ENCODE data around the gene PRDM16.

PRDM16 gene

DNA sequence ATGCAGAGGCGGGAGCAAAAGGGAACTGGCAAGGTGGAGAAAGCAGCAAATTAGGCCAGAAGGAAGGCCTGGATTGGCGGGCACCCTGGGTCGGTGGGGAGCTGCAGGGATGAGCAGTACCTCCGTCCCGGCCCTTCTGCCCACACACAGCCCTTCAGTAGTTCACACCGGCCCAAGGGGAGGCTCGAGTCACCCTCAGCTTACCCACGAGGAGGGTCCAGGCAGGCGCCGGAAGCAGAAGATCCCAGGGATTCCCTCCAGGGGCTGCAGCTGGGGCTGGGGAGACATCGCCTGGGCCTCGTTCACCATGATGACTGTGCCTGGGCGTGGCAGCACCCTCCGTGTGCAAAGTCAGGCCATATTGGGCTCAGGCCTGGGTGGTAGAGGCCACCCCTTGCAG is 190.0 kb downstream of the PRDM16 start:
- no peaks in the 10 kb centered on the region for H3K79me2 ChIP-seq (ENCODE audit: insufficient read depth, low read length)
- TF ChIP-seq, protein P1, sequence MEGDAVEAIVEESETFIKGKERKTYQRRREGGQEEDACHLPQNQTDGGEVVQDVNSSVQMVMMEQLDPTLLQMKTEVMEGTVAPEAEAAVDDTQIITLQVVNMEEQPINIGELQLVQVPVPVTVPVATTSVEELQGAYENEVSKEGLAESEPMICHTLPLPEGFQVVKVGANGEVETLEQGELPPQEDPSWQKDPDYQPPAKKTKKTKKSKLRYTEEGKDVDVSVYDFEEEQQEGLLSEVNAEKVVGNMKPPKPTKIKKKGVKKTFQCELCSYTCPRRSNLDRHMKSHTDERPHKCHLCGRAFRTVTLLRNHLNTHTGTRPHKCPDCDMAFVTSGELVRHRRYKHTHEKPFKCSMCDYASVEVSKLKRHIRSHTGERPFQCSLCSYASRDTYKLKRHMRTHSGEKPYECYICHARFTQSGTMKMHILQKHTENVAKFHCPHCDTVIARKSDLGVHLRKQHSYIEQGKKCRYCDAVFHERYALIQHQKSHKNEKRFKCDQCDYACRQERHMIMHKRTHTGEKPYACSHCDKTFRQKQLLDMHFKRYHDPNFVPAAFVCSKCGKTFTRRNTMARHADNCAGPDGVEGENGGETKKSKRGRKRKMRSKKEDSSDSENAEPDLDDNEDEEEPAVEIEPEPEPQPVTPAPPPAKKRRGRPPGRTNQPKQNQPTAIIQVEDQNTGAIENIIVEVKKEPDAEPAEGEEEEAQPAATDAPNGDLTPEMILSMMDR (IDR thresholded peaks at IDR 0.05; ENCODE audit: borderline replicate concordance, extremely low read depth, low read length, poor library complexity, severe bottlenecking), result no peak
- no peak for TF ChIP-seq EZH2 (IDR thresholded peaks at IDR 0.05; ENCODE audit: borderline replicate concordance, low read depth, low read length, severe bottlenecking)

DNA sequence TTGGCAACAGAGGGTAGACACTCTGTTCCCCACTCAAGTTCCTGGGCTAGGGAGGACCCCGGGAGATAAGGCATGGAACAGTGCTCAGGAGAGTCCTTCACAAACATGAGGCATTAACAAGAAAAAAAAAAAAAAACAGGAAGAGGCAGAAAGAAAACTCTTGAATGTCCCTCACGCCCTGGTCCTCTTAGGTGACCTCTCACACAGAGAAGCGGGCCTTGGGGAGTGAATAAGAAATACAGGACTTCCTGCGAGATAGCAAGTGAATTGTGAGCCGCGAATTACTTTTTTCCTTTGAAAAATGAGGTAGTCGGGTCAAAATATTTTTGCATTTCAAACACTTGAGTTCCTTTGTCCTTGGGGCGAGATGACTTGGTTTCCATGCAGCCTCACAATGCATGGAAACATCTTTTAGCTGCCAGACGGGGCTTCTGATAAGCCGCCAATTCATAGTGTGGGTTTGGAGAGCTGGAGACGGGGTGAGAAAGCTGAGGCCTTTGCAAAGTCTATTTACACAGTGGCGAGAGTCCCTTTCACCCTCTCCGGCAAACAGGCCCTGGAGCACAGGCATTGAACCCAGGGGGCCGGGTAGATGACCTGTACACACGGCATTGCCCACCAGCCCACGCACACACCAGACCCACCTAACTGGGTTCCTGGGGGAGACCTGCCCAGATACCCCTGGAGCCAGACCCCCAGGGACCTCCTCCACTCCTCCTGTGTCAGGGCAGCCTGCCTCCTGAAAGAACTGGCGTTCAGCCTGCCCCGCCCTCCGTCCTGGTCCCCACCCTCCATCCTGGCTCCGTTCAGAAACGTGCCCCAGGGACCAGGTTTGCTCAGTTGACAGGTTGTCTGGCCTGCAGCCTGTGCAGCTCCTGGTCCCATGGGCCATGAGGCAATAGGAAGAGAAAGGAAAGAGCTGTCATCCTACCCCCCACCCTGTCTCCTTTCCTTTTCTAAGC is 192.3 kb downstream of the PRDM16 start:
- no peaks in the 10 kb centered on the region for H3K27me3 ChIP-seq (ENCODE audit: insufficient read depth, low read length, poor library complexity)
- H3K4me2 ChIP-seq (ENCODE audit: insufficient read depth, low read length), result no peak overlapping the region
- no peaks in the 10 kb centered on the region for H3K9me3 ChIP-seq (ENCODE audit: insufficient read depth, low read length, severe bottlenecking)
- no peaks in the 10 kb centered on the region for H3K79me2 ChIP-seq (ENCODE audit: insufficient read depth, low read length)
- H3K9ac ChIP-seq (ENCODE audit: low read depth, low read length), result no peak overlapping the region
- no peak overlapping the region for H3K27ac ChIP-seq (ENCODE audit: low read length)
- no peak overlapping the region for H3K4me3 ChIP-seq (ENCODE audit: low read depth in 1 of 2, low read length in 2 of 2)
- DNase-seq, result no peak
- ATAC-seq (ENCODE audit: insufficient read depth, low read depth), result no peak
- H4K20me1 ChIP-seq (ENCODE audit: insufficient read depth, low read length), result no peaks in the 10 kb centered on the region; the same call in 1 of the 2 replicates
- H3K36me3 ChIP-seq (ENCODE audit: insufficient read depth, low read length), result no peaks in the 10 kb centered on the region
- no peaks in the 10 kb centered on the region for H3K4me1 ChIP-seq (ENCODE audit: insufficient read depth, low read length)
- H2AFZ ChIP-seq (ENCODE audit: low read depth, low read length), result no peak overlapping the region
- no peak for TF ChIP-seq EZH2 (IDR thresholded peaks at IDR 0.05; ENCODE audit: borderline replicate concordance, low read depth, low read length, severe bottlenecking)
- TF ChIP-seq, protein P1 (IDR thresholded peaks at IDR 0.05; ENCODE audit: borderline replicate concordance, extremely low read depth, low read length, poor library complexity, severe bottlenecking), result no peak

More for the DNA sequence above, 190.0 kb downstream of the PRDM16 start:
- Histone ChIP-seq H3K4me3 (ENCODE audit: low read depth in 1 of 2, low read length in 2 of 2) (no peak overlapping the region), H3K4me2 (ENCODE audit: insufficient read depth, low read length) (no peak overlapping the region), H4K20me1 (ENCODE audit: insufficient read depth, low read length) (no peaks in the 10 kb centered on the region; the same call in 1 of the 2 replicates), H3K9me3 (ENCODE audit: insufficient read depth, low read length, severe bottlenecking) (no peaks in the 10 kb centered on the region), H2AFZ (ENCODE audit: low read depth, low read length) (no peak overlapping the region), H3K27me3 (ENCODE audit: insufficient read depth, low read length, poor library complexity) (no peaks in the 10 kb centered on the region), H3K36me3 (ENCODE audit: insufficient read depth, low read length) (no peaks in the 10 kb centered on the region), H3K27ac (ENCODE audit: low read length) (no peak overlapping the region), H3K4me1 (ENCODE audit: insufficient read depth, low read length) (no peaks in the 10 kb centered on the region), H3K9ac (ENCODE audit: low read depth, low read length) (no peak overlapping the region)
- DNase-seq (no peak), ATAC-seq (ENCODE audit: insufficient read depth, low read depth) (no peak)

DNA sequence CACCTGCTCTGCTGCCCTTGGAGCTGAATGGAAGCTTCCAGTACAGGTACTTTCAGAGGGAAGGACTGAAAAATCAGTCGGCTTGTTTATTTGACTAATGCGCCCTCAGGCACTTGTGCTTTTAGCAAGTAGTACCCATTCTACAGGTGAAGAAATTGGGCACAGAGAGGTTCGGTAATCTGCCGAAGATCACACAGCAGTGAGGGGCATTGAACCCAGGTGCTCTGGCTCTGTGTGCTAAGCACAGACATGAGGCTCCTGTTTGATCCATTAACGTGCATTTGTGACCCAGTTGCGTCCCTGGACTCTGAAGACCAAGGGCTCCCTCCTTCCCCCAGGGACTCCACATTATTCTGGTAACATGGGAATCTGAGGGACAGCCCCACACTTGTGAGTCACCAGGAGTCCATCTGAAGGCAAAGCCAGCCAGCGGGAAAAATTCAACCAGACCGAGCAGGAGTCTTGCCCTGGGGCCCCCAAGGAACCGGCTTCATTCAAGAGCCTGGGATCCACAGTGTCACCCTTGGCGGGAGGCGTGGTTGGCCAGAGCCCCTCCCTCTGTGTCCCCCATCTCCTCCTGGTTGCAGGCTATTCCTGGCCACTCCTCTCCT is 193.1 kb downstream of the PRDM16 start:
- no peak for DNase-seq
- Histone ChIP-seq H2AFZ (ENCODE audit: low read depth, low read length) (no peak overlapping the region), H3K4me1 (ENCODE audit: insufficient read depth, low read length) (no peaks in the 10 kb centered on the region), H3K9me3 (ENCODE audit: insufficient read depth, low read length, severe bottlenecking) (no peaks in the 10 kb centered on the region), H4K20me1 (ENCODE audit: insufficient read depth, low read length) (no peaks in the 10 kb centered on the region; the same call in 1 of the 2 replicates), H3K9ac (ENCODE audit: low read depth, low read length) (no peak overlapping the region), H3K27ac (ENCODE audit: low read length) (no peak overlapping the region), H3K4me3 (ENCODE audit: low read depth in 1 of 2, low read length in 2 of 2) (no peak overlapping the region), H3K79me2 (ENCODE audit: insufficient read depth, low read length) (no peaks in the 10 kb centered on the region), H3K27me3 (ENCODE audit: insufficient read depth, low read length, poor library complexity) (no peaks in the 10 kb centered on the region), H3K36me3 (ENCODE audit: insufficient read depth, low read length) (no peaks in the 10 kb centered on the region), H3K4me2 (ENCODE audit: insufficient read depth, low read length) (no peak overlapping the region)
- ATAC-seq (ENCODE audit: insufficient read depth, low read depth), result no peak
- TF ChIP-seq EZH2 (IDR thresholded peaks at IDR 0.05; ENCODE audit: borderline replicate concordance, low read depth, low read length, severe bottlenecking), result no peak
- TF ChIP-seq, protein P1 (IDR thresholded peaks at IDR 0.05; ENCODE audit: borderline replicate concordance, extremely low read depth, low read length, poor library complexity, severe bottlenecking), result no peak
